Stimulated activated CD8-positive, alpha-beta memory T cell treated with anti-CD3 and anti-CD28 coated beads, Interleukin-2, amount 100 ng/mL, for 48 hours (primary cell): ENCODE results near the gene GORAB.

Experiments used
- DNase-seq, 2 donors: peaks; one replicate each; pipeline ENCODE4 v3.0.0-alpha.2; 2020; ENCODE audit warnings: low read depth in 2 of 2

The GORAB gene

GRCh38 chr1:170537798-170538503 lies 6.0 kb downstream of the GORAB start:
- no peak for DNase-seq

- DNase-seq: no peak
Observed at GRCh38 chr1:170538687-170539086, 6.7 kb downstream of the GORAB start.

- no peak for DNase-seq
Observed at GRCh38 chr1:170539154-170539553, 7.2 kb downstream of the GORAB start.

- DNase-seq: no peak
Observed at GRCh38 chr1:170544624-170545023, 12.7 kb downstream of the GORAB start.

- no peak for DNase-seq
Observed at GRCh38 chr1:170545476-170545875, 13.5 kb downstream of the GORAB start.

GRCh38 chr1:170547255-170547654 lies 15.3 kb downstream of the GORAB start:
- no peak for DNase-seq

GRCh38 chr1:170548497-170548896 lies 16.5 kb downstream of the GORAB start:
- no peak for DNase-seq

GRCh38 chr1:170555370-170555769 lies 23.4 kb downstream of the GORAB start:
- no peak for DNase-seq

- no peak for DNase-seq
Observed at GRCh38 chr1:170556917-170557316, 25.0 kb downstream of the GORAB start.

GRCh38 chr1:170558731-170559130 lies 26.8 kb downstream of the GORAB start:
- no peak for DNase-seq

- no peak for DNase-seq
Observed at GRCh38 chr1:170559166-170559565, 27.2 kb downstream of the GORAB start.

- DNase-seq: no peak
Observed at GRCh38 chr1:170560681-170561285, 28.8 kb downstream of the GORAB start.

- peak in 1 of 2 donors; percentile 2 for DNase-seq
Observed at GRCh38 chr1:170562646-170563338, 30.8 kb downstream of the GORAB start.

GRCh38 chr1:170567214-170567613 lies 35.2 kb downstream of the GORAB start:
- no peak for DNase-seq

GRCh38 chr1:170568197-170568596 lies 36.2 kb downstream of the GORAB start:
- DNase-seq: no peak

GRCh38 chr1:170576980-170577379 lies 45.0 kb downstream of the GORAB start:
- no peak for DNase-seq

- DNase-seq: no peak
Observed at GRCh38 chr1:170578359-170578758, 46.4 kb downstream of the GORAB start.

GRCh38 chr1:170580636-170581440 lies 48.9 kb downstream of the GORAB start:
- no peak for DNase-seq

- DNase-seq: no peak
Observed at GRCh38 chr1:170583186-170583585, 51.2 kb downstream of the GORAB start.

- DNase-seq: peak in 1 of 2 donors; percentile 0
Observed at GRCh38 chr1:170586321-170587252, 54.6 kb downstream of the GORAB start.

GRCh38 chr1:170587253-170587593 lies 55.3 kb downstream of the GORAB start:
- DNase-seq: no peak
